B cell (primary cell): Measurements from ENCODE around the gene TMX2. TPM values are rescaled to one million over a fixed set of nuclear protein-coding genes. Genes with fewer than 3 reads are reported as not detected.
"Not testable (repeated sequence)": the region's sequence is repeated elsewhere in the genome, so short reads cannot be mapped to it uniquely, and the experiment has no call there.

Source experiments
- ATAC-seq: fragments of 200-7000 bp; cut with Tn5 transposase; one replicate; pipeline ENCODE4 v1.10.0; 2021; ENCODE audit warnings: low read depth, mild to moderate bottlenecking, moderate number of reproducible peaks, moderate library complexity
- CTCF ChIA-PET: fragments of 350-600 bp; sonication (Branson Sonifier 250); formaldehyde crosslinking; loops from one replicate; lab custom pipeline; 2021; ENCODE audit warnings: antibody characterized with exemption, inconsistent platforms; lab: Charles Lee
- POLR2A ChIA-PET: fragments of 350-600 bp; sonication (Branson Sonifier 250); formaldehyde crosslinking; loops from one replicate; lab custom pipeline; 2021; ENCODE audit warnings: antibody characterized with exemption; lab: Charles Lee
- DNase-seq: peaks from one replicate; pipeline ENCODE4 v3.0.0; 2013
- H2AFZ ChIP-seq: 2 replicates; pipeline ENCODE4 v1.6.1; 2012; ENCODE audit warnings: mild to moderate bottlenecking, low read depth, low read length; ENCODE audit not compliant: insufficient read depth, poor library complexity, severe bottlenecking
- H3K27ac ChIP-seq, 2 donors: 1 replicate in 1 of 2; 2 replicates in 1 of 2; pipeline ENCODE4 v1.5.1; 2012 to 2013; ENCODE audit warnings: low read length in 2 of 2, mild to moderate bottlenecking in 2 of 2, moderate library complexity in 1 of 2
- H3K27me3 ChIP-seq, 4 experiments: fragments of 200-600 bp in 1 of 4; sonication (generic) in 1 of 4; replicated peaks in 1 of 4; 1 replicate in 2 of 4; 2 replicates in 2 of 4; pipeline versions ENCODE4 v1.6.1 to v1.7.0; 2013 to 2016; ENCODE audit warnings: low read length in 3 of 4, mild to moderate bottlenecking in 2 of 4, mixed read lengths in 1 of 4, moderate library complexity in 1 of 4; ENCODE audit not compliant: insufficient read depth in 4 of 4, control insufficient read depth in 3 of 4; ENCODE audit errors: control extremely low read depth in 1 of 4
- H3K36me3 ChIP-seq, 2 experiments: replicated peaks in 1 of 2; 1 replicate in 1 of 2; 2 replicates in 1 of 2; pipeline versions ENCODE4 v1.6.1 to v1.7.1; 2013; ENCODE audit warnings: low read length in 1 of 2; ENCODE audit not compliant: insufficient read depth in 2 of 2, control insufficient read depth in 1 of 2; ENCODE audit errors: control extremely low read depth in 1 of 2, extremely low read depth in 1 of 2
- H3K4me1 ChIP-seq, 2 donors: fragments of 200-600 bp in 1 of 2; sonication (generic) in 1 of 2; 1 replicate in 1 of 2; 2 replicates in 1 of 2; pipeline versions ENCODE4 v1.5.1 to v1.6.1; 2013 to 2017; ENCODE audit warnings: low read length in 2 of 2; ENCODE audit not compliant: control insufficient read depth in 2 of 2, insufficient read depth in 2 of 2
- H3K4me2 ChIP-seq: replicated peaks from 2 replicates; pipeline ENCODE3; 2012; ENCODE audit warnings: mild to moderate bottlenecking, low read depth, low read length; ENCODE audit not compliant: poor library complexity, severe bottlenecking
- H3K4me3 ChIP-seq, 5 experiments: fragments of 200-600 bp in 1 of 5; sonication (generic) in 1 of 5; 1 replicate in 3 of 5; 2 replicates in 2 of 5; pipeline versions ENCODE4 v1.5.1 to v1.7.0; 2011 to 2016; ENCODE audit warnings: low read length in 4 of 5, mild to moderate bottlenecking in 4 of 5, low read depth in 2 of 5, control low read depth in 1 of 5, moderate library complexity in 1 of 5; ENCODE audit not compliant: insufficient read depth in 1 of 5; ENCODE audit errors: control extremely low read depth in 1 of 5, extremely low read depth in 1 of 5
- H3K79me2 ChIP-seq: fragments of 200-600 bp; sonication (generic); one replicate; pipeline ENCODE4 v1.6.0; 2016; ENCODE audit warnings: low read length; ENCODE audit not compliant: control insufficient read depth, insufficient read depth
- H3K9ac ChIP-seq: fragments of 200-600 bp; sonication (generic); 2 replicates; pipeline ENCODE4 v1.6.1; 2017; ENCODE audit warnings: mild to moderate bottlenecking, low read length, moderate library complexity
- H3K9me3 ChIP-seq, 3 donors: one replicate each; pipeline versions ENCODE4 v1.6.1 to v1.7.1; 2013; ENCODE audit warnings: low read length in 2 of 3; ENCODE audit not compliant: control insufficient read depth in 2 of 3, insufficient read depth in 1 of 3; ENCODE audit errors: control extremely low read depth in 1 of 3
- H4K20me1 ChIP-seq: 2 replicates; pipeline ENCODE4 v1.6.0; 2012; ENCODE audit warnings: mild to moderate bottlenecking, low read length; ENCODE audit not compliant: insufficient read depth, control insufficient read depth, poor library complexity, severe bottlenecking
- H3K27ac Mint-ChIP-seq: one replicate; pipeline ENCODE4 v1.8.0; 2021; ENCODE audit warnings: mixed read lengths
- H3K27me3 Mint-ChIP-seq: one replicate; pipeline ENCODE4 v1.8.0; 2021; ENCODE audit warnings: mixed read lengths
- H3K4me1 Mint-ChIP-seq: one replicate; pipeline ENCODE4 v1.8.0; 2021; ENCODE audit warnings: mixed read lengths
- H3K4me3 Mint-ChIP-seq: one replicate; pipeline ENCODE4 v1.8.0; 2021; ENCODE audit warnings: mixed read lengths
- H3K9me3 Mint-ChIP-seq: one replicate; pipeline ENCODE4 v1.8.0; 2022; ENCODE audit warnings: mixed read lengths; ENCODE audit not compliant: insufficient read depth
- EZH2 ChIP-seq: IDR thresholded peaks from 2 replicates; pipeline ENCODE4 v1.6.1; 2012; ENCODE audit warnings: borderline replicate concordance, low read depth, mild to moderate bottlenecking, moderate library complexity, low read length; ENCODE audit not compliant: insufficient read depth, poor library complexity, severe bottlenecking
- WGBS: methylation state at CpG from one replicate; pipeline ENCODE4 v1.1.5; 2013; ENCODE audit warnings: missing lambda C conversion rate; ENCODE audit not compliant: insufficient coverage; 5-methylcytosine and 5-hydroxymethylcytosine counted together
- intact Hi-C: fragments of 100-400 bp; cut with micrococcal nuclease; formaldehyde crosslinking; loops from one replicate; pipeline ENCODE4 v1.10.0; 2022
- polyA plus RNA-seq: library from polyadenylated mRNA; depleted of rRNA; stranded (reverse); fragments of >200 nt; gene quantifications from 2 replicates; pipeline ENCODE4 v1.2.3, GENCODE V29; 2012
- total RNA-seq, 2 donors: library from RNA; stranded (reverse); fragments of 120-200 nt in 1 of 2; gene quantifications; 1 replicate in 1 of 2; 2 replicates in 1 of 2; pipeline versions ENCODE4 v1.2.3 to v1.2.4, GENCODE V29; 2013 to 2022
- TF ChIP-seq, protein P1 (sequence below): fragments of 200-600 bp; IDR thresholded peaks from one replicate; pipeline ENCODE4 v1.8.0; 2022; ENCODE audit warnings: antibody characterized with exemption, mild to moderate bottlenecking

TMX2 gene
- total and polyA plus RNA-seq, 2 donors (not counting 1 experiment from before 2014, with no cell fraction given), result 40.3 to 60.2 TPM

DNA sequence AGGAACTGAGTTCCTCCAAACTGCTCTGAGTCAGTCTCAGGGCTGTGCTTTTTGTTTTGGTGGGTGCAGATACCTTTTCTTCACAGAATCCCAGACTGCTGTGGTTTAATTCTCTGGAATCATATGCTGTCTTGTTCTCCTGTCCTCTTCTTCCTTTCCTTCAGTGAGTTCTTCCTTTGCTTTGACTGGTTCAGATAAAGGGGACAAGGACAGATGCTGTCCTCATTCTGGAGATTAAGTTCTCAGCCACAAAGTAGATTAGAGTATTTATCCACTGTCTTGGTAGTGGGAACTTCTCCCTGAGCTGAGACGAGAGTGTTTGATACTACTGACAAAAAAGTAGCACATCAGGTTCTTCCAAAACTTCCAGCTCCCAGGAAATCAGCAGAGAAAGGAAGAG, 31.2 kb upstream of the TMX2 start:
- no peaks in the 10 kb centered on the region for H3K9me3 Mint-ChIP-seq
- no peak for ATAC-seq
- H3K36me3 ChIP-seq, result peaks cover 12 to 55% of the 10 kb centered on the region in 2 experiments
- H3K4me1 Mint-ChIP-seq, result peaks cover 23% of the 10 kb centered on the region
- DNase-seq, result no peak
- H3K27me3 Mint-ChIP-seq, result no peaks in the 10 kb centered on the region
- no peak overlapping the region for H2AFZ ChIP-seq
- H3K27ac Mint-ChIP-seq, result no peak overlapping the region
- POLR2A ChIA-PET, result no interaction called here
- peaks cover 95% of the 10 kb centered on the region for H3K79me2 ChIP-seq
- no peak for TF ChIP-seq EZH2
- TF ChIP-seq, protein P1, sequence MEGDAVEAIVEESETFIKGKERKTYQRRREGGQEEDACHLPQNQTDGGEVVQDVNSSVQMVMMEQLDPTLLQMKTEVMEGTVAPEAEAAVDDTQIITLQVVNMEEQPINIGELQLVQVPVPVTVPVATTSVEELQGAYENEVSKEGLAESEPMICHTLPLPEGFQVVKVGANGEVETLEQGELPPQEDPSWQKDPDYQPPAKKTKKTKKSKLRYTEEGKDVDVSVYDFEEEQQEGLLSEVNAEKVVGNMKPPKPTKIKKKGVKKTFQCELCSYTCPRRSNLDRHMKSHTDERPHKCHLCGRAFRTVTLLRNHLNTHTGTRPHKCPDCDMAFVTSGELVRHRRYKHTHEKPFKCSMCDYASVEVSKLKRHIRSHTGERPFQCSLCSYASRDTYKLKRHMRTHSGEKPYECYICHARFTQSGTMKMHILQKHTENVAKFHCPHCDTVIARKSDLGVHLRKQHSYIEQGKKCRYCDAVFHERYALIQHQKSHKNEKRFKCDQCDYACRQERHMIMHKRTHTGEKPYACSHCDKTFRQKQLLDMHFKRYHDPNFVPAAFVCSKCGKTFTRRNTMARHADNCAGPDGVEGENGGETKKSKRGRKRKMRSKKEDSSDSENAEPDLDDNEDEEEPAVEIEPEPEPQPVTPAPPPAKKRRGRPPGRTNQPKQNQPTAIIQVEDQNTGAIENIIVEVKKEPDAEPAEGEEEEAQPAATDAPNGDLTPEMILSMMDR, result no peak
- no peaks in the 10 kb centered on the region for H3K27me3 ChIP-seq
- no peak overlapping the region for H3K4me3 ChIP-seq
- no peak overlapping the region for H3K4me2 ChIP-seq
- H3K27ac ChIP-seq, result no peak overlapping the region
- intact Hi-C loops, result no loop called here
- no CpG with 5 or more reads among the region's 1 CpG for WGBS
- peaks cover 55% of the 10 kb centered on the region for H4K20me1 ChIP-seq
- no peak overlapping the region for H3K9ac ChIP-seq
- H3K4me1 ChIP-seq, result no peaks in the 10 kb centered on the region
- no peaks in the 10 kb centered on the region for H3K9me3 ChIP-seq
- CTCF ChIA-PET, result interaction anchor here (0.6 kb wide), 1 partner anchor 115 kb away, joined by 3 read pairs; no protein-coding TSS in a partner anchor
- H3K4me3 Mint-ChIP-seq, result no peak overlapping the region

DNA sequence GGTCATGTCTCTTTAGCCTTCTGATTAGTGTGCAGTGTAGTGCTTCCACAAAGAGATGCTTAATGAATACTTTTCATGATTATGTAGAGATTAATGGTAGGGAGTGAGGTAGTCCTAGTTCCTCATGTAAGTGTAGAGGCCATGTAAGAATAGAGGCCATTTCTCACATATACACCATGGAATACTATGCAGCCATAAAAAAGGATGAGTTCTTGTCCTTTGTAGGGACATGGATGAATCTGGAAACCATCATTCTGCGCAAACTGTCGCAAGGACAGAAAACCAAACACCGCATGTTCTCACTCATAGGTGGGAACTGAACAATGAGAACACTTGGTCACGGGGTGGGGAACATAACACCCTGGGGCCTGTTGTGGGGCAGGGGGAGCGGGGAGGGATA, 21.9 kb upstream of the TMX2 start:
- 100% methylated on average over 1 of the region's 5 CpGs for WGBS
- H2AFZ ChIP-seq, ATAC-seq, H3K4me2 ChIP-seq, H3K4me3 Mint-ChIP-seq, H3K27ac ChIP-seq, H3K27me3 ChIP-seq, H3K27me3 Mint-ChIP-seq, intact Hi-C loops, H3K9ac ChIP-seq, POLR2A ChIA-PET, H3K4me3 ChIP-seq, H3K4me1 Mint-ChIP-seq, DNase-seq, H3K9me3 Mint-ChIP-seq, H3K9me3 ChIP-seq, H3K27ac Mint-ChIP-seq, CTCF ChIA-PET, H3K4me1 ChIP-seq: not testable (repeated sequence)
- peaks cover 18 to 83% of the 10 kb centered on the region in 2 experiments for H3K36me3 ChIP-seq
- peaks cover 17% of the 10 kb centered on the region for H3K79me2 ChIP-seq
- peaks cover 19% of the 10 kb centered on the region for H4K20me1 ChIP-seq
